IMR-90 (cell line): ENCODE data around the gene EPS8.

Experiments used
- FOS ChIP-seq: fragments of 150-350 bp; IDR thresholded peaks from 2 replicates; pipeline ENCODE4 v1.6.1; 2016; ENCODE audit warnings: low read depth, low read length
- MAZ ChIP-seq: IDR thresholded peaks from 2 replicates; pipeline ENCODE4 v1.6.1; 2012; ENCODE audit warnings: low read depth, mild to moderate bottlenecking, low read length, improper control_type of control experiment, moderate library complexity, borderline replicate concordance
- MXI1 ChIP-seq: IDR thresholded peaks from 2 replicates; pipeline ENCODE4 v1.6.1; 2012; ENCODE audit warnings: low read depth, mild to moderate bottlenecking, low read length, moderate library complexity, borderline replicate concordance
- NFE2L2 ChIP-seq: fragments of 150-350 bp; IDR thresholded peaks from 2 replicates; pipeline ENCODE4 v1.6.1; 2016; ENCODE audit warnings: low read depth, mild to moderate bottlenecking, low read length
- POLR2A ChIP-seq: IDR thresholded peaks from 2 replicates; pipeline ENCODE4 v1.6.1; 2012; ENCODE audit warnings: mild to moderate bottlenecking, low read depth, low read length
- RCOR1 ChIP-seq: IDR thresholded peaks from 2 replicates; pipeline ENCODE4 v1.6.1; 2012; ENCODE audit warnings: mild to moderate bottlenecking, low read length, improper control_type of control experiment; ENCODE audit not compliant: insufficient replicate concordance
- SMC3 ChIP-seq: fragments of 150-350 bp; IDR thresholded peaks from 2 replicates; pipeline ENCODE4 v1.6.1; 2016; ENCODE audit warnings: low read depth, mild to moderate bottlenecking, antibody characterized with exemption, low read length, moderate library complexity
- TF ChIP-seq, protein P1 (sequence below): conservative IDR thresholded peaks from 2 replicates; pipeline ENCODE4 v1.5.1; 2012; ENCODE audit warnings: mild to moderate bottlenecking, low read depth, low read length, improper control_type of control experiment
- TF ChIP-seq, protein P2 (sequence below): fragments of 150-350 bp; IDR thresholded peaks from 2 replicates; pipeline ENCODE4 v1.6.1; 2016; ENCODE audit warnings: low read depth, mild to moderate bottlenecking, low read length, moderate library complexity, borderline replicate concordance
- TF ChIP-seq, protein P3 (sequence below): fragments of 150-350 bp; IDR thresholded peaks from 2 replicates; pipeline ENCODE4 v1.6.1; 2017; ENCODE audit warnings: mild to moderate bottlenecking, antibody characterized with exemption, low read length, low read depth

GRCh38 chr12:15837141-15837790 lies 48.1 kb upstream of the EPS8 start:
- TF ChIP-seq, protein P1, sequence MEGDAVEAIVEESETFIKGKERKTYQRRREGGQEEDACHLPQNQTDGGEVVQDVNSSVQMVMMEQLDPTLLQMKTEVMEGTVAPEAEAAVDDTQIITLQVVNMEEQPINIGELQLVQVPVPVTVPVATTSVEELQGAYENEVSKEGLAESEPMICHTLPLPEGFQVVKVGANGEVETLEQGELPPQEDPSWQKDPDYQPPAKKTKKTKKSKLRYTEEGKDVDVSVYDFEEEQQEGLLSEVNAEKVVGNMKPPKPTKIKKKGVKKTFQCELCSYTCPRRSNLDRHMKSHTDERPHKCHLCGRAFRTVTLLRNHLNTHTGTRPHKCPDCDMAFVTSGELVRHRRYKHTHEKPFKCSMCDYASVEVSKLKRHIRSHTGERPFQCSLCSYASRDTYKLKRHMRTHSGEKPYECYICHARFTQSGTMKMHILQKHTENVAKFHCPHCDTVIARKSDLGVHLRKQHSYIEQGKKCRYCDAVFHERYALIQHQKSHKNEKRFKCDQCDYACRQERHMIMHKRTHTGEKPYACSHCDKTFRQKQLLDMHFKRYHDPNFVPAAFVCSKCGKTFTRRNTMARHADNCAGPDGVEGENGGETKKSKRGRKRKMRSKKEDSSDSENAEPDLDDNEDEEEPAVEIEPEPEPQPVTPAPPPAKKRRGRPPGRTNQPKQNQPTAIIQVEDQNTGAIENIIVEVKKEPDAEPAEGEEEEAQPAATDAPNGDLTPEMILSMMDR, result no peak
- TF ChIP-seq FOS, result no peak
- TF ChIP-seq, protein P2, sequence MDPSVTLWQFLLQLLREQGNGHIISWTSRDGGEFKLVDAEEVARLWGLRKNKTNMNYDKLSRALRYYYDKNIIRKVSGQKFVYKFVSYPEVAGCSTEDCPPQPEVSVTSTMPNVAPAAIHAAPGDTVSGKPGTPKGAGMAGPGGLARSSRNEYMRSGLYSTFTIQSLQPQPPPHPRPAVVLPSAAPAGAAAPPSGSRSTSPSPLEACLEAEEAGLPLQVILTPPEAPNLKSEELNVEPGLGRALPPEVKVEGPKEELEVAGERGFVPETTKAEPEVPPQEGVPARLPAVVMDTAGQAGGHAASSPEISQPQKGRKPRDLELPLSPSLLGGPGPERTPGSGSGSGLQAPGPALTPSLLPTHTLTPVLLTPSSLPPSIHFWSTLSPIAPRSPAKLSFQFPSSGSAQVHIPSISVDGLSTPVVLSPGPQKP, result no peak
- TF ChIP-seq POLR2A, result no peak
- no peak for TF ChIP-seq NFE2L2
- TF ChIP-seq, protein P3, sequence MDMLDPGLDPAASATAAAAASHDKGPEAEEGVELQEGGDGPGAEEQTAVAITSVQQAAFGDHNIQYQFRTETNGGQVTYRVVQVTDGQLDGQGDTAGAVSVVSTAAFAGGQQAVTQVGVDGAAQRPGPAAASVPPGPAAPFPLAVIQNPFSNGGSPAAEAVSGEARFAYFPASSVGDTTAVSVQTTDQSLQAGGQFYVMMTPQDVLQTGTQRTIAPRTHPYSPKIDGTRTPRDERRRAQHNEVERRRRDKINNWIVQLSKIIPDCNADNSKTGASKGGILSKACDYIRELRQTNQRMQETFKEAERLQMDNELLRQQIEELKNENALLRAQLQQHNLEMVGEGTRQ, result no peak
- no peak for TF ChIP-seq MAZ
- TF ChIP-seq MXI1, result no peak
- no peak for TF ChIP-seq RCOR1
- no peak for TF ChIP-seq SMC3
